SK-N-SH treated with all-trans-retinoic acid at 6 μM for 48 hours (cell line): ENCODE measurements around the gene RASSF5.

Source experiments
- CREB5 ChIP-seq: fragments of 250-450 bp; sonication (Bioruptor Pico); IDR thresholded peaks from 2 replicates; pipeline ENCODE4 v1.5.1; 2020; ENCODE audit warnings: low read depth, mild to moderate bottlenecking, moderate library complexity
- CSDC2 ChIP-seq: fragments of 250-450 bp; sonication (Bioruptor Pico); IDR thresholded peaks from 2 replicates; pipeline ENCODE4 v1.5.0; 2020; ENCODE audit warnings: mild to moderate bottlenecking, moderate library complexity
- GLIS3 ChIP-seq: fragments of 250-450 bp; sonication (Bioruptor Pico); IDR thresholded peaks from 2 replicates; pipeline ENCODE4 v1.5.0; 2020; ENCODE audit warnings: mild to moderate bottlenecking, moderate library complexity
- OSR1 ChIP-seq: fragments of 250-450 bp; sonication (Bioruptor Pico); IDR thresholded peaks from 2 replicates; pipeline ENCODE4 v1.8.0; 2022; ENCODE audit warnings: moderate library complexity, mild to moderate bottlenecking, inconsistent platforms
- POU6F1 ChIP-seq: fragments of 250-450 bp; sonication (Bioruptor Pico); IDR thresholded peaks from 2 replicates; pipeline ENCODE4 v1.8.0; 2021; ENCODE audit warnings: low read depth, mild to moderate bottlenecking, moderate library complexity, borderline replicate concordance
- SNAI2 ChIP-seq: fragments of 250-450 bp; sonication (Bioruptor Pico); IDR thresholded peaks from 2 replicates; pipeline ENCODE4 v1.5.0; 2020; ENCODE audit warnings: mild to moderate bottlenecking, moderate library complexity
- TOX ChIP-seq: fragments of 250-450 bp; sonication (Bioruptor Pico); IDR thresholded peaks from 2 replicates; pipeline ENCODE4 v1.8.0; 2021; ENCODE audit warnings: mild to moderate bottlenecking, moderate library complexity, borderline replicate concordance
- ZNF70 ChIP-seq: fragments of 450-650 bp; formaldehyde crosslinking; IDR thresholded peaks from 2 replicates; pipeline ENCODE4 v1.5.0; 2020; ENCODE audit warnings: mild to moderate bottlenecking, moderate library complexity
- TF ChIP-seq, protein P1 (sequence below): fragments of 250-450 bp; sonication (Bioruptor Pico); IDR thresholded peaks from 2 replicates; pipeline ENCODE4 v1.8.0; 2020; ENCODE audit warnings: mild to moderate bottlenecking, moderate library complexity, borderline replicate concordance
- TF ChIP-seq, protein P2 (sequence below): fragments of 250-450 bp; sonication (Bioruptor Pico); IDR thresholded peaks from 2 replicates; pipeline ENCODE4 v1.5.0; 2020; ENCODE audit warnings: mild to moderate bottlenecking, moderate library complexity

GRCh38 chr1:206634365-206635079 lies 127.2 kb downstream of the RASSF5 start:
- TF ChIP-seq, protein P1, sequence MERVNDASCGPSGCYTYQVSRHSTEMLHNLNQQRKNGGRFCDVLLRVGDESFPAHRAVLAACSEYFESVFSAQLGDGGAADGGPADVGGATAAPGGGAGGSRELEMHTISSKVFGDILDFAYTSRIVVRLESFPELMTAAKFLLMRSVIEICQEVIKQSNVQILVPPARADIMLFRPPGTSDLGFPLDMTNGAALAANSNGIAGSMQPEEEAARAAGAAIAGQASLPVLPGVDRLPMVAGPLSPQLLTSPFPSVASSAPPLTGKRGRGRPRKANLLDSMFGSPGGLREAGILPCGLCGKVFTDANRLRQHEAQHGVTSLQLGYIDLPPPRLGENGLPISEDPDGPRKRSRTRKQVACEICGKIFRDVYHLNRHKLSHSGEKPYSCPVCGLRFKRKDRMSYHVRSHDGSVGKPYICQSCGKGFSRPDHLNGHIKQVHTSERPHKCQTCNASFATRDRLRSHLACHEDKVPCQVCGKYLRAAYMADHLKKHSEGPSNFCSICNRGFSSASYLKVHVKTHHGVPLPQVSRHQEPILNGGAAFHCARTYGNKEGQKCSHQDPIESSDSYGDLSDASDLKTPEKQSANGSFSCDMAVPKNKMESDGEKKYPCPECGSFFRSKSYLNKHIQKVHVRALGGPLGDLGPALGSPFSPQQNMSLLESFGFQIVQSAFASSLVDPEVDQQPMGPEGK, result no peak
- TF ChIP-seq POU6F1 (CRISPR knock-in tag), result no peak
- 0 out of 2 replicates have a peak, but pooled peaks have one; percentile 34 for TF ChIP-seq TOX (CRISPR knock-in tag)
- TF ChIP-seq, protein P2, sequence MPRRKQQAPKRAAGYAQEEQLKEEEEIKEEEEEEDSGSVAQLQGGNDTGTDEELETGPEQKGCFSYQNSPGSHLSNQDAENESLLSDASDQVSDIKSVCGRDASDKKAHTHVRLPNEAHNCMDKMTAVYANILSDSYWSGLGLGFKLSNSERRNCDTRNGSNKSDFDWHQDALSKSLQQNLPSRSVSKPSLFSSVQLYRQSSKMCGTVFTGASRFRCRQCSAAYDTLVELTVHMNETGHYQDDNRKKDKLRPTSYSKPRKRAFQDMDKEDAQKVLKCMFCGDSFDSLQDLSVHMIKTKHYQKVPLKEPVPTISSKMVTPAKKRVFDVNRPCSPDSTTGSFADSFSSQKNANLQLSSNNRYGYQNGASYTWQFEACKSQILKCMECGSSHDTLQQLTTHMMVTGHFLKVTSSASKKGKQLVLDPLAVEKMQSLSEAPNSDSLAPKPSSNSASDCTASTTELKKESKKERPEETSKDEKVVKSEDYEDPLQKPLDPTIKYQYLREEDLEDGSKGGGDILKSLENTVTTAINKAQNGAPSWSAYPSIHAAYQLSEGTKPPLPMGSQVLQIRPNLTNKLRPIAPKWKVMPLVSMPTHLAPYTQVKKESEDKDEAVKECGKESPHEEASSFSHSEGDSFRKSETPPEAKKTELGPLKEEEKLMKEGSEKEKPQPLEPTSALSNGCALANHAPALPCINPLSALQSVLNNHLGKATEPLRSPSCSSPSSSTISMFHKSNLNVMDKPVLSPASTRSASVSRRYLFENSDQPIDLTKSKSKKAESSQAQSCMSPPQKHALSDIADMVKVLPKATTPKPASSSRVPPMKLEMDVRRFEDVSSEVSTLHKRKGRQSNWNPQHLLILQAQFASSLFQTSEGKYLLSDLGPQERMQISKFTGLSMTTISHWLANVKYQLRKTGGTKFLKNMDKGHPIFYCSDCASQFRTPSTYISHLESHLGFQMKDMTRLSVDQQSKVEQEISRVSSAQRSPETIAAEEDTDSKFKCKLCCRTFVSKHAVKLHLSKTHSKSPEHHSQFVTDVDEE, result no peak
- TF ChIP-seq SNAI2 (CRISPR knock-in tag), result no peak
- TF ChIP-seq CREB5 (CRISPR knock-in tag), result no peak
- no peak for TF ChIP-seq CSDC2 (CRISPR knock-in tag)
- no peak for TF ChIP-seq ZNF70
- TF ChIP-seq GLIS3 (CRISPR knock-in tag), result no peak
- TF ChIP-seq OSR1, result 0 out of 2 replicates have a peak, but pooled peaks have one; percentile 27
